ENCODE data around the gene LBH.

LBH gene

DNA sequence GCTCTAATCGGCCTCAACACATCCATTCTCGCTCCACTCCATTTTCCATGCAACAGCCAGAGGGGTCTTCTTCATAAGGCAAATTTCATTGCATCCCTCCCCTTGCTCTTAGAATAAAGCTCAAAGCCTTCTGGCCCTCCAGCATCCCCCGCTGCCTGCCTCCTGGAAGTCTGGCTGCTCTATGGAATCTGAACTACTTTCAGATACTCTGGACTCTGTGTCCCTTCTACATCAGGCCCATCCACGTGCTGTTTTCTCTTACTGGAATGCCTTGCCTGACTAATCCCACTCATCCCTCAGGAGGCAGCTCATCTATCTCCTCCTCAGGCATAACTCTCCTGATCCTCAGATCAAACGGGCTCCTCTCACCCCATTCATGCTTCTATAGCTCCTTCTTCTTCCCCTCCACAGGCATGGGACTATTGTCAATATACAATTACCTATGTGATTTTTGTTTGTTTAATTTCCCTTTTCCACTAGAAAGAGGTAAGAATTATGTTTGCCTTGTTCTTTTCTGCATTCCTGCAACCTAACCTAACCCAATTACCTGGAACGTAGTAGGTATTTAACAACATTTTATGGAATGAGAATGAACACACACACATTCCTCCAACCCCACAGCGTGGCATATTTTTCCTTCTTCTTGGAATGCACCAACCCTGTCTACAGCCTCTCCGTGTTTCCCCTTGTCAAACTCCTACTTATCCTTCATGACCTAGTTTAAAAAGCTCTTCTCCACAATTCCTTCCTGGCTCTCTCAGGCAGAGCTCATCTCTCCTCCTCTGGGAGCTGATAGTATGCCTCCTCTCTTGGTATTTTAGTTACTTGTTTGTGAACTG lies 49.5 kb downstream of the LBH start:
- TF ChIP-seq FOXM1 (IDR thresholded peaks at IDR 0.05; ENCODE audit: borderline replicate concordance, low read depth) = 0 out of 2 replicates have a peak, but pooled peaks have one; percentile 27
- TF ChIP-seq TAF1 (IDR thresholded peaks at IDR 0.05; ENCODE audit: low read depth) = no peak
- TF ChIP-seq, protein P1, sequence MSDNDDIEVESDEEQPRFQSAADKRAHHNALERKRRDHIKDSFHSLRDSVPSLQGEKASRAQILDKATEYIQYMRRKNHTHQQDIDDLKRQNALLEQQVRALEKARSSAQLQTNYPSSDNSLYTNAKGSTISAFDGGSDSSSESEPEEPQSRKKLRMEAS (IDR thresholded peaks at IDR 0.05) = peak; percentile 39; the same call in 1 of the 2 replicates
- TF ChIP-seq ZBTB7A (IDR thresholded peaks at IDR 0.05; ENCODE audit: low read depth) = no peak
- TF ChIP-seq, protein P2, sequence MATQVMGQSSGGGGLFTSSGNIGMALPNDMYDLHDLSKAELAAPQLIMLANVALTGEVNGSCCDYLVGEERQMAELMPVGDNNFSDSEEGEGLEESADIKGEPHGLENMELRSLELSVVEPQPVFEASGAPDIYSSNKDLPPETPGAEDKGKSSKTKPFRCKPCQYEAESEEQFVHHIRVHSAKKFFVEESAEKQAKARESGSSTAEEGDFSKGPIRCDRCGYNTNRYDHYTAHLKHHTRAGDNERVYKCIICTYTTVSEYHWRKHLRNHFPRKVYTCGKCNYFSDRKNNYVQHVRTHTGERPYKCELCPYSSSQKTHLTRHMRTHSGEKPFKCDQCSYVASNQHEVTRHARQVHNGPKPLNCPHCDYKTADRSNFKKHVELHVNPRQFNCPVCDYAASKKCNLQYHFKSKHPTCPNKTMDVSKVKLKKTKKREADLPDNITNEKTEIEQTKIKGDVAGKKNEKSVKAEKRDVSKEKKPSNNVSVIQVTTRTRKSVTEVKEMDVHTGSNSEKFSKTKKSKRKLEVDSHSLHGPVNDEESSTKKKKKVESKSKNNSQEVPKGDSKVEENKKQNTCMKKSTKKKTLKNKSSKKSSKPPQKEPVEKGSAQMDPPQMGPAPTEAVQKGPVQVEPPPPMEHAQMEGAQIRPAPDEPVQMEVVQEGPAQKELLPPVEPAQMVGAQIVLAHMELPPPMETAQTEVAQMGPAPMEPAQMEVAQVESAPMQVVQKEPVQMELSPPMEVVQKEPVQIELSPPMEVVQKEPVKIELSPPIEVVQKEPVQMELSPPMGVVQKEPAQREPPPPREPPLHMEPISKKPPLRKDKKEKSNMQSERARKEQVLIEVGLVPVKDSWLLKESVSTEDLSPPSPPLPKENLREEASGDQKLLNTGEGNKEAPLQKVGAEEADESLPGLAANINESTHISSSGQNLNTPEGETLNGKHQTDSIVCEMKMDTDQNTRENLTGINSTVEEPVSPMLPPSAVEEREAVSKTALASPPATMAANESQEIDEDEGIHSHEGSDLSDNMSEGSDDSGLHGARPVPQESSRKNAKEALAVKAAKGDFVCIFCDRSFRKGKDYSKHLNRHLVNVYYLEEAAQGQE (IDR thresholded peaks at IDR 0.05; ENCODE audit: low read depth) = no peak
- TF ChIP-seq CREB1 (IDR thresholded peaks at IDR 0.05; ENCODE audit: low read depth) = no peak
- TF ChIP-seq USF1 (IDR thresholded peaks at IDR 0.05) = no peak
- no peak for TF ChIP-seq EGR1 (IDR thresholded peaks at IDR 0.05)
- peak; percentile 48; the same call in 1 of the 2 replicates for TF ChIP-seq TCF12 (IDR thresholded peaks at IDR 0.05; ENCODE audit: low read depth)
- TF ChIP-seq TEAD4 (IDR thresholded peaks at IDR 0.05) = peak; percentile 78
- TF ChIP-seq NFIC (IDR thresholded peaks at IDR 0.05) = no peak
- no peak for TF ChIP-seq YY1 (IDR thresholded peaks at IDR 0.05; ENCODE audit: low read depth)
- TF ChIP-seq EP300 (IDR thresholded peaks at IDR 0.05; ENCODE audit: borderline replicate concordance) = peak; percentile 65; the same call in 1 of the 2 replicates
- no peak for TF ChIP-seq CEBPB (IDR thresholded peaks at IDR 0.05)
- no peak for TF ChIP-seq RAD21 (IDR thresholded peaks at IDR 0.05; ENCODE audit: low read depth)

- TF ChIP-seq TEAD4 (IDR thresholded peaks at IDR 0.05) = no peak
- TF ChIP-seq NFIC (IDR thresholded peaks at IDR 0.05) = no peak
- no peak for TF ChIP-seq USF1 (IDR thresholded peaks at IDR 0.05)
- TF ChIP-seq TAF1 (IDR thresholded peaks at IDR 0.05; ENCODE audit: low read depth) = no peak
- no peak for TF ChIP-seq EGR1 (IDR thresholded peaks at IDR 0.05)
- no peak for TF ChIP-seq CEBPB (IDR thresholded peaks at IDR 0.05)
- TF ChIP-seq, protein P1 (IDR thresholded peaks at IDR 0.05) = no peak
These were observed 50.7 kb downstream of the LBH start for GRCh38 chr2:30282081-30282480.

GRCh38 chr2:30282721-30283120 lies 51.4 kb downstream of the LBH start:
- TF ChIP-seq YY1 (IDR thresholded peaks at IDR 0.05; ENCODE audit: low read depth) (no peak), FOXM1 (IDR thresholded peaks at IDR 0.05; ENCODE audit: borderline replicate concordance, low read depth) (no peak), RAD21 (IDR thresholded peaks at IDR 0.05; ENCODE audit: low read depth) (no peak), USF1 (IDR thresholded peaks at IDR 0.05) (no peak), TEAD4 (IDR thresholded peaks at IDR 0.05) (no peak)
- TF ChIP-seq, protein P2 (IDR thresholded peaks at IDR 0.05; ENCODE audit: low read depth) = no peak
- TF ChIP-seq, protein P1 (IDR thresholded peaks at IDR 0.05) = no peak

DNA sequence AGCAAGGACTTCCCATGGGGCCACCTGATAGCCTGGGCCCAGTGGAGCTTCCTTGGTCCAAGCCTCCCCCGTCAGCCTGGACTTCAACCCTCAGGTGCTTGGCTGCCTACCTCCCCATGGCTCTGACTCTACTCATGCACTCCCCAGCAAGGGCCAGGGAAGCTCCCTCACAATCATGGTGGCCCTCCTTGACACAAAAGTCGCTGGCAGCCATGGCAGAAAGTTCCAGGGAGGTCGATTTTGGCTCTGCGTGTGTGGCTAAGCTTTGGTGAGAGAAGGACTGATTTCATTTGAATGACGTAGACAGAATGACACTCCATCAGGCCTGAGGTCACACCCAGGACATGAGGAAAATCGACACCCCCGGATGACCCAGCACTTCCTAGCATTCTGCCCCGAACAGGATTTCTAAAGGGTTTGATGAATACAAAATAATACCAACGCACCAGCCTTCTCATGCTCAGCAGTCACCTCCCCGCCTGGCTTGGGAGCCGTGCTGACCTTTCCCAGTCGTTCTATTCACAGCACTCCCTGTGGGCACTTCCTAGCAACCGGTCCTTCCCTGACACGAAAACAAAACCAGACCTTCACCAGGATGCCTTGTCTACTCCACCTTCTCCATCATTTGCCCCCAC lies 52.7 kb downstream of the LBH start:
- TF ChIP-seq USF1 (IDR thresholded peaks at IDR 0.05) = no peak
- no peak for TF ChIP-seq EGR1 (IDR thresholded peaks at IDR 0.05)
- no peak for TF ChIP-seq ZBTB7A (IDR thresholded peaks at IDR 0.05; ENCODE audit: low read depth)
- TF ChIP-seq, protein P1 (IDR thresholded peaks at IDR 0.05) = no peak

All from Ishikawa (cell line).